Ovary (tissue), 9 donors: ENCODE measurements around the gene PTGES. TPM values are rescaled to one million over a fixed set of nuclear protein-coding genes. Genes with fewer than 3 reads are reported as not detected.

ENCODE experiments used
- DNase-seq, 5 donors: peaks; one replicate each; pipeline ENCODE4 v3.0.0-alpha.2; 2019 to 2020
- H3K27ac ChIP-seq, 2 donors: fragments of 200-600 bp; one replicate each; pipeline versions ENCODE4 v1.5.1 to v1.8.0; 2019 to 2022
- H3K27me3 ChIP-seq: fragments of 200-600 bp; one replicate; pipeline ENCODE4 v1.8.0; 2022
- H3K36me3 ChIP-seq: fragments of 200-600 bp; sonication (generic); one replicate; pipeline ENCODE4 v1.5.1; 2019
- H3K4me1 ChIP-seq: one replicate; pipeline ENCODE4 v1.8.1; 2013; ENCODE audit warnings: mild to moderate bottlenecking, moderate library complexity; ENCODE audit not compliant: insufficient read depth
- H3K4me3 ChIP-seq: fragments of 200-600 bp; sonication (generic); one replicate; pipeline ENCODE4 v1.5.1; 2017
- H3K9me3 ChIP-seq, 2 donors: fragments of 200-600 bp in 1 of 2; sonication (generic) in 1 of 2; one replicate each; pipeline versions ENCODE4 v1.5.1 to v1.8.1; 2013 to 2019; ENCODE audit warnings: mild to moderate bottlenecking in 1 of 2, moderate library complexity in 1 of 2
- EP300 ChIP-seq: sonication (generic); formaldehyde crosslinking; IDR thresholded peaks from one replicate; pipeline ENCODE4 v1.6.1; 2017; ENCODE audit warnings: antibody characterized with exemption
- POLR2A ChIP-seq: fragments of 450-650 bp; IDR thresholded peaks from one replicate; pipeline ENCODE4 v1.6.1; 2017; ENCODE audit warnings: antibody characterized with exemption, mild to moderate bottlenecking, moderate library complexity
- WGBS, 3 donors: extraction: QIAGEN DNeasy Blood & Tissue Kit in 1 of 3; methylation state at CpG; one replicate each; pipeline versions ENCODE4 v1.1.5 to v1.1.7; 2013 to 2017; 5-methylcytosine and 5-hydroxymethylcytosine counted together
- intact Hi-C, 4 donors: fragments of 100-400 bp; cut with DNase I; formaldehyde crosslinking; loops; one replicate each; pipeline versions ENCODE4 v1.11.0 to v1.15.1; 2022 to 2023
- polyA plus RNA-seq, 2 donors: library from polyadenylated mRNA; stranded (reverse); fragments of 200-250 nt in 1 of 2; fragments of 350-450 nt in 1 of 2; fragmentation: Illumina TruSeq in 1 of 2; extraction: RNeasy Lipid Tissue Mini Kit (QIAGEN cat#74804) in 1 of 2; gene quantifications; one replicate each; pipeline ENCODE4 v1.2.3, GENCODE V29; 2013 to 2014
- total RNA-seq, 7 donors: library from RNA; depleted of rRNA in 2 of 7; stranded (reverse); fragments of >200 nt in 2 of 7; fragmentation: NEBNext Ultra II Directional in 3 of 7; extraction: Animal tissue kit (Norgen Biotek cat#: 25700) in 3 of 7; gene quantifications; one replicate each; pipeline versions ENCODE4 v1.1.0 to v1.2.4, GENCODE V29; 2016 to 2023
- TF ChIP-seq, protein P1 (sequence below), 3 donors: fragments of 450-650 bp in 2 of 3; fragments of 200-600 bp in 1 of 3; IDR thresholded peaks; one replicate each; pipeline versions ENCODE4 v1.5.1 to v1.8.0; 2016 to 2022; ENCODE audit warnings: antibody characterized with exemption in 3 of 3, mild to moderate bottlenecking in 1 of 3
- donor health status: DM: no; HTN: no; CAD: no; lungs with moderate emphysema.
- donor health status: DM: no; HTN: no; CAD: no.
- donor health status: Bipolar disorder and iron deficiency.
- donor health status: DM: yes; HTN: yes; CAD: no.
- donor health status: DM: no; HTN: no; CAD: no.
- donor health status: DM: yes; HTN: yes; CAD: no.

The PTGES gene
- total and polyA plus RNA-seq, 9 donors = 0.63 to 22.6 (median 1.6) TPM

DNA sequence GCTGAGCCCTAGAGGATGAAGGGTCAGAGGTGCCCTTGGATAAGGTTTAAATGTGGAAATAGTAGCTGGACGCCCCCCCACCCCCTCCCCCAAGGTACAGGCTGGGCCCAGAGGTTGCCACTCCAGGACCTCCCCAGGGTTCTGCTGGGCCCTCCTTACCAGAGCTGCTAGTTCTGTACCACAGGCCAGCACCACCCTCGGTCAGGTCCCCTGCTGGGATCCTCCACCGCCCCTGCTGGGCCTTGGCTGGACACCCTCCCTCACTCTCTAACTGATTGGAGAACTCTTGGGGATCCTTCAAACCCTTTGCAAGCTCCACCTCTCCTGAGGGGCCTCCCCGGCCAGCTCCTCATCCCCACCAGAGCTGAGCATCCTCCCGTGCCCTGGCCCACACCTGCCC is 34.9 kb downstream of the PTGES start:
- no peak overlapping the region for H3K4me3 ChIP-seq
- intact Hi-C loops = no loop called here
- TF ChIP-seq, protein P1, sequence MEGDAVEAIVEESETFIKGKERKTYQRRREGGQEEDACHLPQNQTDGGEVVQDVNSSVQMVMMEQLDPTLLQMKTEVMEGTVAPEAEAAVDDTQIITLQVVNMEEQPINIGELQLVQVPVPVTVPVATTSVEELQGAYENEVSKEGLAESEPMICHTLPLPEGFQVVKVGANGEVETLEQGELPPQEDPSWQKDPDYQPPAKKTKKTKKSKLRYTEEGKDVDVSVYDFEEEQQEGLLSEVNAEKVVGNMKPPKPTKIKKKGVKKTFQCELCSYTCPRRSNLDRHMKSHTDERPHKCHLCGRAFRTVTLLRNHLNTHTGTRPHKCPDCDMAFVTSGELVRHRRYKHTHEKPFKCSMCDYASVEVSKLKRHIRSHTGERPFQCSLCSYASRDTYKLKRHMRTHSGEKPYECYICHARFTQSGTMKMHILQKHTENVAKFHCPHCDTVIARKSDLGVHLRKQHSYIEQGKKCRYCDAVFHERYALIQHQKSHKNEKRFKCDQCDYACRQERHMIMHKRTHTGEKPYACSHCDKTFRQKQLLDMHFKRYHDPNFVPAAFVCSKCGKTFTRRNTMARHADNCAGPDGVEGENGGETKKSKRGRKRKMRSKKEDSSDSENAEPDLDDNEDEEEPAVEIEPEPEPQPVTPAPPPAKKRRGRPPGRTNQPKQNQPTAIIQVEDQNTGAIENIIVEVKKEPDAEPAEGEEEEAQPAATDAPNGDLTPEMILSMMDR (IDR thresholded peaks at IDR 0.05) = no peak
- TF ChIP-seq POLR2A (no peak), EP300 (no peak)
- no peaks in the 10 kb centered on the region for H3K36me3 ChIP-seq
- peaks cover under 1% of the 10 kb centered on the region for H3K4me1 ChIP-seq
- DNase-seq = no peak
- H3K27ac ChIP-seq = no peak overlapping the region
- no peaks in the 10 kb centered on the region for H3K27me3 ChIP-seq
- WGBS, 3 donors = 65 to 76% (median 68%) methylated on average over 5 of the region's 5 CpGs
- no peaks in the 10 kb centered on the region for H3K9me3 ChIP-seq

DNA sequence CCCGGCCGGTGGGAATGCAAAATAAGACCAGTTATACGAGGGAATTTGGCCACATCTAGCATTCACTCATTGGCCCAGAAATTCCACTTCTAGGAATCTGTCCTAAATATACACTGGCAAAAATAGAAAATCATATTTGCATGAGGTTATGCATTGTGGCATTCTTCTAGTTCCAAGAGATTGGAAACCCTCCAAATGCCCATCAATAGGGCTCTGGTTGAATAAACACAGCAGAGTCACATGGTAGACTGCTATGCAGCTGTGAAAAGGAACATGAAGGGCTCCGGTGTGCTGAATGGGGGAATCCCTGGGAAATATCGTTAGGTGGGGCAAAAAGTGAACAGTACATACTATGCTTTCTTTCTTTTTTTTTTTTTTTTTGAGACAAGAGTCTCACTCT is 36.8 kb downstream of the PTGES start:
- H3K27ac ChIP-seq = no peak overlapping the region
- intact Hi-C loops = no loop called here
- H3K4me1 ChIP-seq = peaks cover 10% of the 10 kb centered on the region
- no peak overlapping the region for H3K4me3 ChIP-seq
- no peak for TF ChIP-seq EP300
- TF ChIP-seq, protein P1 (IDR thresholded peaks at IDR 0.05) = no peak
- 64 to 69% (median 67%) methylated on average over 5 of the region's 5 CpGs for WGBS, 3 donors
- no peaks in the 10 kb centered on the region for H3K36me3 ChIP-seq
- DNase-seq = no peak
- H3K9me3 ChIP-seq = no peaks in the 10 kb centered on the region
- no peaks in the 10 kb centered on the region for H3K27me3 ChIP-seq

DNA sequence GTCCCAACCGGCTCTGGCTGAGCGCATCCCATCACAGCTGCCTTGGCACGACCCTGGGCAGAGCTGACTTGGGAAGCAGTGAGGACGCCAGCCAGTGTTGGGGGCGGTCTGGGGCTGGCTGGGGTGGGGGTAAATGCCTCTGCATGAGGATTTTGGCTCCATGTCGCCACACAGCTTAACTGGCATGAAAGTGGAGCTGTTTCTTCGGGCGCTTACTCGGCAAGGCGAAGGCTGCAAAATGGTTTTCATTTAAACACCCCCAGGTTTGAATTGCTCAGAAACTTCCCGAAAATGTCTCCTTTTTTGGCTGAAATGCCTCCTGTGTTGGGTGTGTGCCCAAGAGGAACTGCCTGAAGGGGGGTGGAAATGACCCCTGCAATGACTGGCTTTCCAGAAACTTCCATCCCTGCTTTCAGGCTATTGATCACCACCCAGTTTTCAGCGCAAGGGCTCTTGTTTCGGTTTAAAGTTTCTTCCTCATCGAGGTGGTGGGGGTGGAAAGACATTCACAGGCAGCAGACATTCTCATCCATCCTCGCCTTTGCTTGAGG is 38.3 kb downstream of the PTGES start:
- Histone ChIP-seq H3K9me3 (no peaks in the 10 kb centered on the region), H3K4me1 (peaks cover 10% of the 10 kb centered on the region), H3K27ac (no peak overlapping the region), H3K27me3 (no peaks in the 10 kb centered on the region), H3K4me3 (no peak overlapping the region), H3K36me3 (no peaks in the 10 kb centered on the region)
- 71 to 83% (median 72%) methylated on average over 15 of the region's 15 CpGs for WGBS, 3 donors
- no peak for DNase-seq
- intact Hi-C loops = loop anchor here in 1 of 4 donors (5.0 kb wide), 1 partner anchor 48 kb away; no protein-coding TSS in a partner anchor
- TF ChIP-seq POLR2A = no peak
- TF ChIP-seq, protein P1 (IDR thresholded peaks at IDR 0.05) = no peak
- no peak for TF ChIP-seq EP300

DNA sequence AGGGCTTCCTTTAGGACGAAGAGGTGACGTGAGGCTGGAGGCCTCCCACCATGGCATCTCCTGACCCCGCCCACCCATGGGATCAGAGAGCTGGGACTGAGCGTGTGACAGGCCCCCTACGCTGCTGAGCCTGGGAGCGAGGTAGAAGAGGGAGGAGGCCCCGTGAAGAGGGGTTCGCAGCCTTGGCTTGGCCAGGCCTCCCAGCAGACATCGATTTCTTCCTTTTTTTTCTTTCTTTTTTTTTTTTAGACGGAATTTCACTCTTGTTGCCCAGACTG is 39.5 kb downstream of the PTGES start:
- no peak for TF ChIP-seq POLR2A
- TF ChIP-seq EP300 = no peak
- TF ChIP-seq, protein P1 (IDR thresholded peaks at IDR 0.05) = no peak
- no peak for DNase-seq
- intact Hi-C loops = loop anchor here in 1 of 4 donors (5.0 kb wide), 1 partner anchor 49 kb away; no protein-coding TSS in a partner anchor
- 89 to 93% (median 91%) methylated on average over 10 of the region's 10 CpGs for WGBS, 3 donors
- Histone ChIP-seq H3K4me3 (no peak overlapping the region), H3K27me3 (no peaks in the 10 kb centered on the region), H3K9me3 (no peaks in the 10 kb centered on the region), H3K27ac (no peak overlapping the region), H3K36me3 (no peaks in the 10 kb centered on the region), H3K4me1 (peaks cover 10% of the 10 kb centered on the region)
